Karpas-422 (cell line): ENCODE results near the gene MAPK14. TPM values are rescaled to one million over a fixed set of nuclear protein-coding genes. Genes with fewer than 3 reads are reported as not detected.
"Not testable (repeated sequence)": the region's sequence is repeated elsewhere in the genome, so short reads cannot be mapped to it uniquely, and the experiment has no call there.

ENCODE experiments used
- DNase-seq: peaks from one replicate; pipeline ENCODE4 v3.0.0-alpha.2; 2015
- H2AFZ ChIP-seq: fragments of 200-600 bp; sonication (generic); 2 replicates; pipeline ENCODE4 v1.6.1; 2014; ENCODE audit warnings: antibody characterized with exemption, low read length, mixed read lengths
- H3K27ac ChIP-seq: fragments of 200-600 bp; sonication (generic); 2 replicates; pipeline ENCODE4 v1.5.1; 2014; ENCODE audit warnings: mild to moderate bottlenecking, low read length, moderate library complexity
- H3K27me3 ChIP-seq: fragments of 200-600 bp; sonication (generic); 2 replicates; pipeline ENCODE4 v1.6.1; 2014; ENCODE audit warnings: low read length, mixed read lengths
- H3K36me3 ChIP-seq: fragments of 200-600 bp; sonication (generic); 2 replicates; pipeline ENCODE4 v1.6.1; 2014; ENCODE audit warnings: low read length, mixed read lengths; ENCODE audit not compliant: insufficient read depth
- H3K4me1 ChIP-seq: fragments of 200-600 bp; sonication (generic); 2 replicates; pipeline ENCODE4 v1.6.1; 2014; ENCODE audit warnings: mild to moderate bottlenecking, low read length, mixed read lengths
- H3K4me2 ChIP-seq: fragments of 200-600 bp; sonication (generic); 2 replicates; pipeline ENCODE4 v1.6.1; 2014; ENCODE audit warnings: low read length, low read depth, mild to moderate bottlenecking; ENCODE audit not compliant: poor library complexity, severe bottlenecking
- H3K4me3 ChIP-seq: fragments of 200-600 bp; sonication (generic); 2 replicates; pipeline ENCODE4 v1.5.1; 2014; ENCODE audit warnings: mild to moderate bottlenecking, antibody characterized with exemption, low read length, mixed read lengths
- H3K79me2 ChIP-seq: fragments of 200-600 bp; sonication (generic); 2 replicates; pipeline ENCODE4 v1.6.1; 2014; ENCODE audit warnings: mild to moderate bottlenecking, low read length, mixed read lengths
- H3K9ac ChIP-seq: fragments of 200-600 bp; sonication (generic); 2 replicates; pipeline ENCODE4 v1.6.0; 2014; ENCODE audit warnings: low read length
- H3K9me2 ChIP-seq: fragments of 200-600 bp; sonication (generic), shearing (Covaris generic); replicated peaks from 2 replicates; pipeline ENCODE4 v1.6.0; 2014; ENCODE audit warnings: mild to moderate bottlenecking, low read length, moderate library complexity; ENCODE audit not compliant: insufficient read depth
- H3K9me3 ChIP-seq: fragments of 300-700, 200-600 bp; sonication (generic); 2 replicates; pipeline ENCODE4 v1.6.1; 2014; ENCODE audit warnings: low read length, mixed read lengths
- H4K20me1 ChIP-seq: fragments of 200-600 bp; sonication (generic); 2 replicates; pipeline ENCODE4 v1.6.1; 2014; ENCODE audit warnings: mild to moderate bottlenecking, antibody characterized with exemption, low read length, low read depth; ENCODE audit not compliant: insufficient read depth
- total RNA-seq: library from RNA; depleted of rRNA; stranded (reverse); fragments of >200 nt; shearing (Covaris generic); gene quantifications from 2 replicates; pipeline ENCODE4 v1.2.3, GENCODE V29; 2014; ENCODE audit warnings: low replicate concordance

Gene MAPK14
- total RNA-seq, 1 experiment from 2014 or later = 56.1 TPM

DNA sequence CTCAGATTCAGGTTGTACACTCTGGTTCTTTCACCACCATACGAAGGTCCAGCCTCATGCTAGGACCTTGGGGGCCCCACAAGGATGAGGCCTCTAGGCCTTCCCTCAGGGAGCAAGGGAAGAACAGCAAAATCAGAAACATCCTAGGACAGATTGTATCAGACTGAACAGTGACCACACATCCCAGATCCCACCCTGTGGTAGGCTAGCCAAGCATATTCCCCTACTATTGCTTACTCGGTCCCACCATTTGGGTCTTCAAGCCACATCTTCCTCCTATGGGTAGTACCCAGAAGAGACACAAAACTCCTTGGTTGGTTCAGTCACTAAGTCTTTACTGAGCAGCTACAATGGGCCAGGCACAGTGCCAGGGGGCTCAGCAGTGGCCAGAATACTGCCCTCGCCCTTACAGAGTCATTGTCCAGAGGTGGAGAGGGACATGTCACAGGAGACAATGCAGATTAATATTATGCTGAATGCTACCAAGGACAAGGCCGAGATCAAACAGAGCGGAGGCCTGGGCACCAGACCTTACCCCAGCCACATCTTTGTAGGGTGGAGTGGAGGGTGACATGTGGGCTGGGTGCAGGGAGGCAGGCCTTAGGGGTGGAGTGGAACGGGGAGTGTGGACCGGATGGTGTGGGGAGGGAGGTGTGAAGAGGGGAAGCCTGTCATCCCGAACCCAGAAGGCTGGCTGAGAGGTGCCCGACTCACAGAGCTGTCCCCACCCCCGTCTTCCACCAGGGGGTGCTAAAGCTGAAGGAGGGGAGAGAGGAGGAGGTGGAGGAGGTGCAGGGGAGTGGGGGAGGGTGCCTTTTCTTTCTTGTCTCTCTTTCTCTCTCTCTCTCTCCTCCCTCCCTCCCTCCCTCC is 95.9 kb downstream of the MAPK14 start:
- Histone ChIP-seq H3K36me3 (no peaks in the 10 kb centered on the region), H4K20me1 (no peaks in the 10 kb centered on the region), H3K9me2 (no peaks in the 10 kb centered on the region), H3K27me3 (no peaks in the 10 kb centered on the region), H3K4me1 (peaks cover 24% of the 10 kb centered on the region), H3K27ac (no peak overlapping the region), H3K4me3 (no peak overlapping the region), H2AFZ (no peak overlapping the region), H3K79me2 (no peaks in the 10 kb centered on the region), H3K9ac (no peak overlapping the region), H3K9me3 (no peaks in the 10 kb centered on the region), H3K4me2 (no peak overlapping the region)
- DNase-seq = peak; percentile 94

- not testable (repeated sequence) for H3K4me3 ChIP-seq, H3K27ac ChIP-seq, H3K9me2 ChIP-seq, H2AFZ ChIP-seq, H3K4me2 ChIP-seq, H4K20me1 ChIP-seq, H3K27me3 ChIP-seq, H3K79me2 ChIP-seq, H3K9me3 ChIP-seq, H3K9ac ChIP-seq, DNase-seq, H3K36me3 ChIP-seq
- peaks cover 28% of the 10 kb centered on the region for H3K4me1 ChIP-seq
Measured at GRCh38 chr6:36124346-36124745, 96.7 kb downstream of the MAPK14 start.

- no peak overlapping the region for H3K4me3 ChIP-seq
- H3K27ac ChIP-seq = no peak overlapping the region
- H3K4me2 ChIP-seq = no peak overlapping the region
- no peak for DNase-seq
- no peaks in the 10 kb centered on the region for H3K27me3 ChIP-seq
- H3K9ac ChIP-seq = no peak overlapping the region
- H3K9me2 ChIP-seq = no peaks in the 10 kb centered on the region
- H3K36me3 ChIP-seq = no peaks in the 10 kb centered on the region
- H4K20me1 ChIP-seq = no peaks in the 10 kb centered on the region
- H2AFZ ChIP-seq = no peak overlapping the region
- no peaks in the 10 kb centered on the region for H3K9me3 ChIP-seq
- no peaks in the 10 kb centered on the region for H3K79me2 ChIP-seq
- peaks cover 31% of the 10 kb centered on the region for H3K4me1 ChIP-seq
Measured at GRCh38 chr6:36124881-36125280, 97.3 kb downstream of the MAPK14 start.

- no peaks in the 10 kb centered on the region for H3K27me3 ChIP-seq
- H3K9ac ChIP-seq = no peak overlapping the region
- H3K4me3 ChIP-seq = no peak overlapping the region
- H4K20me1 ChIP-seq = no peaks in the 10 kb centered on the region
- no peaks in the 10 kb centered on the region for H3K9me2 ChIP-seq
- H3K4me1 ChIP-seq = peaks cover 29% of the 10 kb centered on the region
- H3K79me2 ChIP-seq = no peaks in the 10 kb centered on the region
- H2AFZ ChIP-seq = no peak overlapping the region
- H3K9me3 ChIP-seq = no peaks in the 10 kb centered on the region
- H3K4me2 ChIP-seq = no peak overlapping the region
- no peak overlapping the region for H3K27ac ChIP-seq
- no peaks in the 10 kb centered on the region for H3K36me3 ChIP-seq
- no peak for DNase-seq
Measured at GRCh38 chr6:36125575-36125974, 98.0 kb downstream of the MAPK14 start.

DNA sequence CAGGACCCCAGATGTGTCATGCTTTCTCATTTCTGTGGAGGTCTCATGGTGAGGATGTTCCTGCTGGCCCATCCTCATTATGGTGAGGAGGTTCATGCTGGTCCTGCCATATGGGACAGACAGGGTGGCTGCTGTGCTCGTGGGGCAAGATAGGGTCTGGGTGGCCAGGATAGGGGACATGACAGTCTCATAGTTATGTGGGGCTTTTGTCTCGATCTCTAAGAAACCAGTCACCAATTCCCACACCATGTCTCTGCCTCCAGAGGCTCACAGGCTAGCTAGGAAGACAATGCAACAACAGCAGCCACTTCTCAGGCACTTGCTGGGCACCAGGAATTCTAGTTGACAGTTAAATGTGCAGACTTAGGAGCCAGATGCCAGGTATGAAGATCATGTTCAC is 98.5 kb downstream of the MAPK14 start:
- Histone ChIP-seq H3K79me2 (no peaks in the 10 kb centered on the region), H3K9me2 (no peaks in the 10 kb centered on the region), H3K27me3 (no peaks in the 10 kb centered on the region), H3K27ac (no peak overlapping the region), H3K4me2 (no peak overlapping the region), H4K20me1 (no peaks in the 10 kb centered on the region), H2AFZ (no peak overlapping the region), H3K4me1 (peaks cover 29% of the 10 kb centered on the region), H3K36me3 (no peaks in the 10 kb centered on the region), H3K9me3 (no peaks in the 10 kb centered on the region), H3K4me3 (no peak overlapping the region), H3K9ac (no peak overlapping the region)
- no peak for DNase-seq

- no peak for DNase-seq
- H3K36me3 ChIP-seq = no peaks in the 10 kb centered on the region
- H3K27me3 ChIP-seq = no peaks in the 10 kb centered on the region
- H3K9ac ChIP-seq = no peak overlapping the region
- no peaks in the 10 kb centered on the region for H3K9me3 ChIP-seq
- H3K4me1 ChIP-seq = peaks cover 30% of the 10 kb centered on the region
- H2AFZ ChIP-seq = no peak overlapping the region
- H3K79me2 ChIP-seq = no peaks in the 10 kb centered on the region
- H4K20me1 ChIP-seq = no peaks in the 10 kb centered on the region
- H3K4me2 ChIP-seq = no peak overlapping the region
- no peak overlapping the region for H3K4me3 ChIP-seq
- no peak overlapping the region for H3K27ac ChIP-seq
- H3K9me2 ChIP-seq = no peaks in the 10 kb centered on the region
Measured at GRCh38 chr6:36126553-36127458, 99.2 kb downstream of the MAPK14 start.

- no peaks in the 10 kb centered on the region for H4K20me1 ChIP-seq
- H3K4me2 ChIP-seq = no peak overlapping the region
- H3K9me2 ChIP-seq = no peaks in the 10 kb centered on the region
- H3K9ac ChIP-seq = no peak overlapping the region
- H3K9me3 ChIP-seq = no peaks in the 10 kb centered on the region
- DNase-seq = no peak
- no peaks in the 10 kb centered on the region for H3K79me2 ChIP-seq
- H2AFZ ChIP-seq = no peak overlapping the region
- peaks cover 35% of the 10 kb centered on the region for H3K4me1 ChIP-seq
- no peak overlapping the region for H3K27ac ChIP-seq
- no peaks in the 10 kb centered on the region for H3K27me3 ChIP-seq
- no peaks in the 10 kb centered on the region for H3K36me3 ChIP-seq
- no peak overlapping the region for H3K4me3 ChIP-seq
Measured at GRCh38 chr6:36127462-36128016, 99.9 kb downstream of the MAPK14 start.

- Histone ChIP-seq H3K9me2 (no peaks in the 10 kb centered on the region), H2AFZ (no peak overlapping the region), H3K79me2 (no peaks in the 10 kb centered on the region), H3K27me3 (no peaks in the 10 kb centered on the region), H3K4me1 (peaks cover 35% of the 10 kb centered on the region), H3K9me3 (no peaks in the 10 kb centered on the region), H3K4me3 (no peak overlapping the region), H3K4me2 (no peak overlapping the region), H3K27ac (no peak overlapping the region), H3K36me3 (no peaks in the 10 kb centered on the region), H3K9ac (no peak overlapping the region), H4K20me1 (no peaks in the 10 kb centered on the region)
- no peak for DNase-seq
Measured at GRCh38 chr6:36128073-36128472, 100.5 kb downstream of the MAPK14 start.
